H9 (cell line): ENCODE measurements around the gene DNAJB11. TPM values are rescaled to one million over a fixed set of nuclear protein-coding genes. Genes with fewer than 3 reads are reported as not detected.
"Not testable (repeated sequence)": the region's sequence is repeated elsewhere in the genome, so short reads cannot be mapped to it uniquely, and the experiment has no call there.

ENCODE experiments used
- DNase-seq: peaks from one replicate; pipeline ENCODE4 v3.0.0-alpha.2; 2017
- H2AFZ ChIP-seq: one replicate; pipeline ENCODE4 v1.6.1; 2013; ENCODE audit warnings: mild to moderate bottlenecking, low read length, control low read depth, moderate library complexity
- H2AK5ac ChIP-seq: 2 replicates; pipeline ENCODE4 v1.6.1; 2013; ENCODE audit warnings: low read length, control low read depth, mixed read lengths; ENCODE audit not compliant: insufficient read length
- H2BK120ac ChIP-seq: one replicate; pipeline ENCODE4 v1.6.1; 2013; ENCODE audit warnings: low read depth, mild to moderate bottlenecking, low read length, control low read depth, inconsistent platforms; ENCODE audit not compliant: poor library complexity, severe bottlenecking
- H2BK12ac ChIP-seq: 2 replicates; pipeline ENCODE4 v1.6.1; 2013; ENCODE audit warnings: low read length, control low read depth, mixed read lengths, low read depth; ENCODE audit not compliant: insufficient read length
- H2BK15ac ChIP-seq: 2 replicates; pipeline ENCODE4 v1.6.1; 2013; ENCODE audit warnings: low read depth, low read length, control low read depth
- H2BK20ac ChIP-seq: one replicate; pipeline ENCODE4 v1.6.1; 2013; ENCODE audit warnings: low read depth, mild to moderate bottlenecking, low read length, control low read depth, inconsistent platforms; ENCODE audit not compliant: poor library complexity, severe bottlenecking
- H2BK5ac ChIP-seq: 2 replicates; pipeline ENCODE4 v1.6.1; 2013; ENCODE audit warnings: low read length, control low read depth, mixed read lengths; ENCODE audit not compliant: insufficient read length
- H3K14ac ChIP-seq: 2 replicates; pipeline ENCODE4 v1.6.1; 2013; ENCODE audit warnings: low read length, control low read depth; ENCODE audit not compliant: insufficient read depth
- H3K18ac ChIP-seq: 2 replicates; pipeline ENCODE4 v1.6.1; 2013; ENCODE audit warnings: low read depth, mild to moderate bottlenecking, mixed read lengths, low read length, control low read depth; ENCODE audit not compliant: insufficient read length
- H3K23ac ChIP-seq: 2 replicates; pipeline ENCODE4 v1.6.1; 2013; ENCODE audit warnings: low read length, control low read depth, mixed read lengths, low read depth; ENCODE audit not compliant: insufficient read length
- H3K23me2 ChIP-seq: 2 replicates; pipeline ENCODE4 v1.6.1; 2013; ENCODE audit warnings: low read depth, mild to moderate bottlenecking, mixed read lengths, low read length, control low read depth; ENCODE audit not compliant: insufficient read length, poor library complexity, severe bottlenecking
- H3K27ac ChIP-seq: 2 replicates; pipeline ENCODE4 v1.5.1; 2013; ENCODE audit warnings: low read length, control low read depth, mixed read lengths, low read depth; ENCODE audit not compliant: insufficient read length
- H3K27me3 ChIP-seq: 2 replicates; pipeline ENCODE4 v1.6.1; 2013; ENCODE audit warnings: low read length, control low read depth, inconsistent platforms; ENCODE audit not compliant: insufficient read depth
- H3K4ac ChIP-seq: 2 replicates; pipeline ENCODE4 v1.6.1; 2013; ENCODE audit warnings: low read depth, mild to moderate bottlenecking, control low read depth, inconsistent platforms, low read length, moderate library complexity
- H3K4me1 ChIP-seq: 2 replicates; pipeline ENCODE4 v1.6.1; 2013; ENCODE audit warnings: low read length, control low read depth, inconsistent platforms; ENCODE audit not compliant: insufficient read depth
- H3K4me2 ChIP-seq: 2 replicates; pipeline ENCODE4 v1.6.1; 2013; ENCODE audit warnings: low read length, control low read depth, mixed read lengths; ENCODE audit not compliant: insufficient read length, insufficient read depth
- H3K56ac ChIP-seq: 2 replicates; pipeline ENCODE4 v1.6.1; 2013; ENCODE audit warnings: low read depth, mild to moderate bottlenecking, mixed read lengths, low read length, control low read depth; ENCODE audit not compliant: insufficient read length
- H3K79me1 ChIP-seq: 2 replicates; pipeline ENCODE4 v1.6.1; 2013; ENCODE audit warnings: low read depth, mild to moderate bottlenecking, moderate library complexity, low read length, control low read depth, inconsistent platforms; ENCODE audit not compliant: insufficient read depth, poor library complexity, severe bottlenecking
- H3K79me2 ChIP-seq: 2 replicates; pipeline ENCODE4 v1.6.1; 2013; ENCODE audit warnings: low read length, control low read depth, inconsistent platforms; ENCODE audit not compliant: insufficient read depth
- H3K9ac ChIP-seq: 2 replicates; pipeline ENCODE4 v1.6.1; 2013; ENCODE audit warnings: low read length, control low read depth, mixed read lengths; ENCODE audit not compliant: insufficient read length; ENCODE audit errors: extremely low read depth
- H3K9me3 ChIP-seq: one replicate; pipeline ENCODE4 v1.6.1; 2013; ENCODE audit warnings: low read depth, low read length, inconsistent platforms; ENCODE audit not compliant: control insufficient read depth
- H3T11ph ChIP-seq: one replicate; pipeline ENCODE4 v1.6.1; 2013; ENCODE audit warnings: mild to moderate bottlenecking, low read length, control low read depth, inconsistent platforms
- H4K20me1 ChIP-seq: one replicate; pipeline ENCODE4 v1.6.1; 2013; ENCODE audit not compliant: control insufficient read depth, insufficient read length, insufficient read depth
- H4K5ac ChIP-seq: 2 replicates; pipeline ENCODE4 v1.6.1; 2013; ENCODE audit warnings: low read depth, mild to moderate bottlenecking, mixed read lengths, low read length, control low read depth; ENCODE audit not compliant: insufficient read length
- H4K8ac ChIP-seq: replicated peaks from 2 replicates; pipeline ENCODE4 v1.6.1; 2013; ENCODE audit warnings: low read length, control low read depth, mixed read lengths, low read depth; ENCODE audit not compliant: insufficient read length
- H4K91ac ChIP-seq: 2 replicates; pipeline ENCODE4 v1.6.1; 2013; ENCODE audit warnings: low read depth, mild to moderate bottlenecking, moderate library complexity, mixed read lengths, low read length, control low read depth; ENCODE audit not compliant: insufficient read length
- H3K27ac Mint-ChIP-seq, 3 experiments: 2 replicates in 2 of 3; 3 replicates in 1 of 3; pipeline ENCODE4 v1.8.0; 2020 to 2021; ENCODE audit warnings: mixed read lengths in 3 of 3, mild to moderate bottlenecking in 1 of 3, moderate library complexity in 1 of 3
- H3K27me3 Mint-ChIP-seq: 2 replicates; pipeline ENCODE4 v1.8.0; 2021; ENCODE audit warnings: low read depth, mild to moderate bottlenecking, moderate library complexity, mixed read lengths
- H3K36me3 Mint-ChIP-seq, 3 experiments: 2 replicates in 2 of 3; 3 replicates in 1 of 3; pipeline ENCODE4 v1.8.0; 2020 to 2021; ENCODE audit warnings: low read depth in 3 of 3, mixed read lengths in 3 of 3; ENCODE audit not compliant: insufficient read depth in 1 of 3
- H3K4me1 Mint-ChIP-seq, 2 experiments: 2 replicates each; pipeline ENCODE4 v1.8.0; 2020; ENCODE audit warnings: mixed read lengths in 2 of 2
- H3K4me3 Mint-ChIP-seq, 2 experiments: 2 replicates in 1 of 2; 3 replicates in 1 of 2; pipeline ENCODE4 v1.8.0; 2020 to 2021; ENCODE audit warnings: mild to moderate bottlenecking in 2 of 2, mixed read lengths in 2 of 2, moderate library complexity in 1 of 2
- H3K9me3 Mint-ChIP-seq, 2 experiments: 2 replicates in 1 of 2; 3 replicates in 1 of 2; pipeline ENCODE4 v1.8.0; 2020; ENCODE audit warnings: mild to moderate bottlenecking in 2 of 2, mixed read lengths in 2 of 2, moderate library complexity in 1 of 2
- CTCF ChIP-seq: fragments of 200-600 bp; sonication (generic); conservative IDR thresholded peaks from 3 replicates; pipeline ENCODE4 v1.8.0; 2021; ENCODE audit warnings: antibody characterized with exemption, mild to moderate bottlenecking
- WGBS: extraction: QIAGEN DNeasy Blood & Tissue Kit; methylation state at CpG from one replicate; pipeline ENCODE4 v1.1.7; 2013; ENCODE audit warnings: missing lambda C conversion rate, low lambda C conversion rate, mixed read lengths; ENCODE audit not compliant: insufficient read length; ENCODE audit errors: extremely low coverage; 5-methylcytosine and 5-hydroxymethylcytosine counted together
- total RNA-seq: library from RNA; stranded (reverse); gene quantifications from 2 replicates; pipeline ENCODE4 v1.2.1, GENCODE V29; 2021

DNAJB11 gene
- total RNA-seq, 1 experiment from 2014 or later = 61.2 TPM

GRCh38 chr3:186583831-186584230 is 13.3 kb downstream of the DNAJB11 start:
- Histone ChIP-seq H2BK120ac (no peak overlapping the region), H3K9ac (no peak overlapping the region), H3K56ac (no peak overlapping the region), H4K20me1 (no peaks in the 10 kb centered on the region), H3K4ac (no peak overlapping the region), H2AK5ac (no peak overlapping the region), H3K23me2 (no peaks in the 10 kb centered on the region), H2BK20ac (no peak overlapping the region), H2BK5ac (no peak overlapping the region), H3K23ac (no peak overlapping the region), H2BK15ac (no peak overlapping the region), H2BK12ac (no peak overlapping the region), H3K27me3 (no peaks in the 10 kb centered on the region), H4K8ac (no peak overlapping the region), H4K5ac (no peak overlapping the region), H4K91ac (no peak overlapping the region), H3K4me1 (no peaks in the 10 kb centered on the region), H3K79me1 (no peaks in the 10 kb centered on the region), H3K18ac (no peak overlapping the region), H3K9me3 (no peaks in the 10 kb centered on the region), H2AFZ (no peak overlapping the region), H3K27ac (no peak overlapping the region), H3T11ph (no peak overlapping the region), H3K4me2 (no peak overlapping the region), H3K14ac (no peak overlapping the region), H3K79me2 (no peaks in the 10 kb centered on the region)
- no peak overlapping the region for H3K4me3 Mint-ChIP-seq
- no peaks in the 10 kb centered on the region for H3K27me3 Mint-ChIP-seq
- H3K9me3 Mint-ChIP-seq = no peaks in the 10 kb centered on the region
- no peaks in the 10 kb centered on the region for H3K4me1 Mint-ChIP-seq
- peaks cover 38 to 66% (median 63%) of the 10 kb centered on the region in 3 experiments; a peak in 6 of 7 replicates for H3K36me3 Mint-ChIP-seq
- no peak for DNase-seq
- TF ChIP-seq CTCF = no peak
- H3K27ac Mint-ChIP-seq = no peak overlapping the region
- no CpG with 5 or more reads among the region's 5 CpGs for WGBS

- H4K5ac ChIP-seq, H3K4me3 Mint-ChIP-seq, H3K4ac ChIP-seq, H3K23me2 ChIP-seq, H4K91ac ChIP-seq, H3K79me2 ChIP-seq, H2BK5ac ChIP-seq, H3K27me3 ChIP-seq, H2AK5ac ChIP-seq, H3K14ac ChIP-seq, DNase-seq, H3K18ac ChIP-seq, H2AFZ ChIP-seq, H3K56ac ChIP-seq, H3K27ac Mint-ChIP-seq, H3K4me1 ChIP-seq, H4K8ac ChIP-seq, H3K79me1 ChIP-seq, H2BK12ac ChIP-seq, H3K9me3 Mint-ChIP-seq, H3K23ac ChIP-seq, H2BK15ac ChIP-seq, H3K4me1 Mint-ChIP-seq, H3K9ac ChIP-seq, H2BK120ac ChIP-seq, H2BK20ac ChIP-seq, H3K4me2 ChIP-seq, H3K27me3 Mint-ChIP-seq, H4K20me1 ChIP-seq, H3T11ph ChIP-seq, H3K9me3 ChIP-seq, H3K27ac ChIP-seq: not testable (repeated sequence)
- peaks cover 31 to 49% (median 45%) of the 10 kb centered on the region in 3 experiments; a peak in 6 of 7 replicates for H3K36me3 Mint-ChIP-seq
- no CpG with 5 or more reads among the region's 9 CpGs for whole genome bisulfite sequencing
Observed at GRCh38 chr3:186586245-186586644, 15.7 kb downstream of the DNAJB11 start.
